ENCODE measurements around the gene HCFC1R1. TPM values are rescaled to one million over a fixed set of nuclear protein-coding genes. Genes with fewer than 3 reads are reported as not detected.

The HCFC1R1 gene
- total RNA-seq, 1 donor from 2014 or later: 50.8 TPM

DNA sequence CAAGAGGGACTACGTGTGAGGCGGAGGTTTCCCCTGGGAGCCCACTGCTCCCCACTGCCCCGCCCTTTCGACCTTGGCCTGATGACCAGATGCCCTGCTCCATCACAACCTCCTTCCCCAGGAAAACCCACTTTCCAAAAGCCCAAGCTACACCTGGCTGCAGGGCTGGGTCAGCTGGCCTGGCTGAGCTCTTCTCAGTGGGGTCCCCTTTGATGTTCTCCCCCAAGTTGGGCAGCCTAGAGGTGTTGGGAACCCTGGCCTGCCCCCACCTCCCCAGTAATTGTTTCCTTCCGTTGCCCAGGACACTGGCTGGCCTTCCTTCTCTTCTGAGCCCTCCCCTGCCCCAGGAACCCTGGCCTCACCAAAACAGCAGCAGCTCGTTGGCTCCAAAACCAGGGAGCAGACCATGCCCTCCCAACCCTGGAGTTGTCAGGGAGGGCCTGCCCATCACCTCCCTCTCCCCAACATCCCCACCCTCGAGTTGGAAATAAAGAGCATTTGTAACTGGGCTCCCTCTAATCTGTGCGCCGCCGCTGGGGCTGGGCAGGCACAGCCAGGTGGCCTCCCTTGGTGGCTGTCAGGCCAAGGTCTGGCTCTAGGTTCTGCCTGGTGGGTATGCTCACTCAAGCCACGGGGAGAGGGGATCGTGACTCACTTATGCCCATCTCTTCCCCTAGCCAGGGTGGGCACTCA, 9.6 kb downstream of the HCFC1R1 start:
- TF ChIP-seq, protein P1, sequence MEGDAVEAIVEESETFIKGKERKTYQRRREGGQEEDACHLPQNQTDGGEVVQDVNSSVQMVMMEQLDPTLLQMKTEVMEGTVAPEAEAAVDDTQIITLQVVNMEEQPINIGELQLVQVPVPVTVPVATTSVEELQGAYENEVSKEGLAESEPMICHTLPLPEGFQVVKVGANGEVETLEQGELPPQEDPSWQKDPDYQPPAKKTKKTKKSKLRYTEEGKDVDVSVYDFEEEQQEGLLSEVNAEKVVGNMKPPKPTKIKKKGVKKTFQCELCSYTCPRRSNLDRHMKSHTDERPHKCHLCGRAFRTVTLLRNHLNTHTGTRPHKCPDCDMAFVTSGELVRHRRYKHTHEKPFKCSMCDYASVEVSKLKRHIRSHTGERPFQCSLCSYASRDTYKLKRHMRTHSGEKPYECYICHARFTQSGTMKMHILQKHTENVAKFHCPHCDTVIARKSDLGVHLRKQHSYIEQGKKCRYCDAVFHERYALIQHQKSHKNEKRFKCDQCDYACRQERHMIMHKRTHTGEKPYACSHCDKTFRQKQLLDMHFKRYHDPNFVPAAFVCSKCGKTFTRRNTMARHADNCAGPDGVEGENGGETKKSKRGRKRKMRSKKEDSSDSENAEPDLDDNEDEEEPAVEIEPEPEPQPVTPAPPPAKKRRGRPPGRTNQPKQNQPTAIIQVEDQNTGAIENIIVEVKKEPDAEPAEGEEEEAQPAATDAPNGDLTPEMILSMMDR (IDR thresholded peaks at IDR 0.05): no peak
- no peak overlapping the region for H3K4me3 ChIP-seq

DNA sequence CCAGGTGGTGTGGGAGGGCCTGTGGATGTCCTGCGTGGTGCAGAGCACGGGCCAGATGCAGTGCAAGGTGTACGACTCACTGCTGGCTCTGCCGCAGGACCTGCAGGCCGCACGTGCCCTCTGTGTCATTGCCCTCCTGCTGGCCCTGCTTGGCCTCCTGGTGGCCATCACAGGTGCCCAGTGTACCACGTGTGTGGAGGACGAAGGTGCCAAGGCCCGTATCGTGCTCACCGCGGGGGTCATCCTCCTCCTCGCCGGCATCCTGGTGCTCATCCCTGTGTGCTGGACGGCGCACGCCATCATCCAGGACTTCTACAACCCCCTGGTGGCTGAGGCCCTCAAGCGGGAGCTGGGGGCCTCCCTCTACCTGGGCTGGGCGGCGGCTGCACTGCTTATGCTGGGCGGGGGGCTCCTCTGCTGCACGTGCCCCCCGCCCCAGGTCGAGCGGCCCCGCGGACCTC, 10.2 kb downstream of the HCFC1R1 start:
- no peaks in the 10 kb centered on the region for H3K36me3 ChIP-seq
- TF ChIP-seq, protein P1 (IDR thresholded peaks at IDR 0.05): no peak
- no peak overlapping the region for H3K27ac ChIP-seq
- DNase-seq (ENCODE audit: low spot score in 2 of 2): no peak
- intact Hi-C loops (cut with DNase I): no loop called here
- H3K27me3 ChIP-seq: peaks cover 23% of the 10 kb centered on the region
- no peaks in the 10 kb centered on the region for H3K9me3 ChIP-seq
- H3K4me1 ChIP-seq: peaks cover 0 to 5% of the 10 kb centered on the region in 2 donors
- H3K4me3 ChIP-seq: no peak overlapping the region

More for the DNA sequence above, 9.6 kb downstream of the HCFC1R1 start:
- Histone ChIP-seq H3K36me3 (no peaks in the 10 kb centered on the region), H3K9me3 (no peaks in the 10 kb centered on the region), H3K4me1 (peaks cover 0 to 5% of the 10 kb centered on the region in 2 donors), H3K27me3 (peaks cover 23% of the 10 kb centered on the region), H3K27ac (no peak overlapping the region)
- DNase-seq (ENCODE audit: low spot score in 2 of 2): no peak
- intact Hi-C loops (cut with DNase I): no loop called here

DNA sequence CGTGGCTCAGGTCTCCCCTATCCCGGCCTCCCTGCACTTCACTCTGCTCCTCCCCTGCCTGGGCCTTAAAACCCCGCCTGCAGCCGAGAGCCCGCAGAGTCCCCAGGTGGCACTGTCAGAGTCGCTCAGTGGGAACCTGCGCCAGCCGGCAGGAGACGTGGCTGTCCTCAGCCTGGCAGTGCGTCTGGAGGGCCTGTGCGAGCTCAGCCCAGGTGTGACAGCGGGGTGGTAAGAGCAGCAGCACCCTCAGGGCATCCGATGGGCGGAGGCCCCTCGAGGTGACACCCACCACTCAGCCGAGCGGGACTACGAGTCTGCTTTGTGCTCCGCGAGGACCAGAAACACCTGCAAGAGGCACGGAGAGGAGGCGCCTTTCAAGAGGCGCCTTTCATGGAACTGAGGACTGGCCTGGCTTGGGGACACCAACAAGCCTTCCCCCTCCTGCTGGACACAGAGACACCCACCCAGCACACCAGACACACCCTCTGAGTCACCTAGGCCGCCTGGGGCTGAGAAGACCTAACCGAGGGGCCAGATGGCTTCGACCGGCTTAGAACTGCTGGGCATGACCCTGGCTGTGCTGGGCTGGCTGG, 10.8 kb downstream of the HCFC1R1 start, which contains the start of gene CLDN9:
CLDN9 (plus strand) TSS at position 96 of the 593 bp plus-strand sequence; CDS start at position 536, 440 bp downstream.
- peaks cover 23% of the 10 kb centered on the region for H3K27me3 ChIP-seq
- H3K9me3 ChIP-seq: no peaks in the 10 kb centered on the region
- TF ChIP-seq, protein P1 (IDR thresholded peaks at IDR 0.05): no peak
- no peak within 1 kb of the TSS for H3K4me3 ChIP-seq
- no peaks in the 10 kb centered on the region for H3K36me3 ChIP-seq
- intact Hi-C loops (cut with DNase I): no loop called here
- peaks cover 0 to under 1% of the 10 kb centered on the region in 2 donors for H3K4me1 ChIP-seq
- no peak for DNase-seq (ENCODE audit: low spot score in 2 of 2)
- no peak within 1 kb of the TSS for H3K27ac ChIP-seq

DNA sequence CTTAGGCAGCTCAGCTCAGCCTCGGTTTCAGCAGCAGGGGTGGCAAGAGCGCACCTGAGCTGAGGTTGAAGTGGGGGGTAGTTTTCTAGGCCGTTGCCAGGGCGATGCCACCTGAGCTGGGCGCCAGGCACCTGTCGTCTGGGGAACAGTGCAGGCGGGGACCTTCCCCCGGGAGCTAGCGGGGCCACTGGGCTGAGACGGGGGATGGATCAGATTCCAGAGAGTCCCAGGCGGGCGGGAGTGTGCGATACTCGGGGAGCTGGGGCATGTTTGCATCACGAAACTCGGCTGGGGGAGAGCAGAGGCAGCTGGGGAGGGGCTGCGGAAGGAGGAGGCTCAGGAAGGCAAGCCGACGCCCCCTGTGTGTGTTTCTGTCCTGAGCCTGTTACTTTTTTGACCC, 11.5 kb downstream of the HCFC1R1 start:
- no peaks in the 10 kb centered on the region for H3K36me3 ChIP-seq
- TF ChIP-seq, protein P1 (IDR thresholded peaks at IDR 0.05): no peak
- no peak overlapping the region for H3K27ac ChIP-seq
- intact Hi-C loops (cut with DNase I): no loop called here
- no peaks in the 10 kb centered on the region for H3K4me1 ChIP-seq
- DNase-seq (ENCODE audit: low spot score in 2 of 2): no peak
- H3K4me3 ChIP-seq: no peak overlapping the region
- peaks cover 19% of the 10 kb centered on the region for H3K27me3 ChIP-seq
- H3K9me3 ChIP-seq: no peaks in the 10 kb centered on the region

GRCh38 chr16:3010510-3010909, 13.2 kb downstream of the HCFC1R1 start:
- no peak for DNase-seq (ENCODE audit: low spot score in 2 of 2)
- Histone ChIP-seq H3K27ac (no peak overlapping the region), H3K4me1 (no peaks in the 10 kb centered on the region), H3K36me3 (no peaks in the 10 kb centered on the region), H3K27me3 (peaks cover 22% of the 10 kb centered on the region), H3K4me3 (no peak overlapping the region), H3K9me3 (no peaks in the 10 kb centered on the region)
- TF ChIP-seq, protein P1 (IDR thresholded peaks at IDR 0.05): no peak
- intact Hi-C loops (cut with DNase I): no loop called here

Measured in ascending aorta (tissue), 2 donors.